Mesenchymal stem cell (in vitro differentiated cells and primary cell): Measurements from ENCODE around the gene TAGLN.

ENCODE experiments used
- DNase-seq: peaks from one replicate; pipeline ENCODE4 v3.0.0-alpha.2; 2013
- H2AFZ ChIP-seq: one replicate; pipeline ENCODE4 v1.6.1; 2013; ENCODE audit warnings: low read depth, mild to moderate bottlenecking, control low read depth, inconsistent platforms, low read length, moderate library complexity
- H2AK5ac ChIP-seq: 2 replicates; pipeline ENCODE4 v1.6.1; 2013; ENCODE audit warnings: low read length, moderate library complexity, mild to moderate bottlenecking, inconsistent platforms; ENCODE audit not compliant: severe bottlenecking
- H2BK120ac ChIP-seq: one replicate; pipeline ENCODE4 v1.6.1; 2013; ENCODE audit warnings: low read depth, mild to moderate bottlenecking, inconsistent platforms, low read length, moderate library complexity
- H2BK12ac ChIP-seq, 2 experiments: one replicate each; pipeline ENCODE4 v1.6.1; 2013; ENCODE audit warnings: inconsistent platforms in 2 of 2, low read length in 2 of 2, mild to moderate bottlenecking in 2 of 2, moderate library complexity in 2 of 2, control low read depth in 1 of 2
- H2BK15ac ChIP-seq: one replicate; pipeline ENCODE4 v1.6.1; 2013; ENCODE audit warnings: mild to moderate bottlenecking, low read depth, inconsistent platforms; ENCODE audit not compliant: poor library complexity, severe bottlenecking
- H2BK5ac ChIP-seq: 2 replicates; pipeline ENCODE4 v1.6.1; 2013; ENCODE audit warnings: low read depth, mild to moderate bottlenecking, low read length, control low read depth, inconsistent platforms; ENCODE audit not compliant: poor library complexity, severe bottlenecking
- H3K14ac ChIP-seq, 2 experiments: one replicate each; pipeline ENCODE4 v1.6.1; 2013; ENCODE audit warnings: inconsistent platforms in 2 of 2, low read length in 2 of 2, control low read depth in 1 of 2, mild to moderate bottlenecking in 1 of 2, moderate library complexity in 1 of 2
- H3K18ac ChIP-seq, 2 experiments: one replicate each; pipeline ENCODE4 v1.6.1; 2013; ENCODE audit warnings: inconsistent platforms in 2 of 2, low read length in 2 of 2, control low read depth in 1 of 2, low read depth in 1 of 2, mild to moderate bottlenecking in 1 of 2
- H3K23ac ChIP-seq, 2 experiments: one replicate each; pipeline ENCODE4 v1.6.1; 2013; ENCODE audit warnings: inconsistent platforms in 2 of 2, low read length in 2 of 2, mild to moderate bottlenecking in 2 of 2, moderate library complexity in 2 of 2, control low read depth in 1 of 2
- H3K27ac ChIP-seq: 2 replicates; pipeline ENCODE4 v1.5.1; 2013; ENCODE audit warnings: mild to moderate bottlenecking, moderate library complexity, low read length, control low read depth, inconsistent platforms; ENCODE audit not compliant: poor library complexity, severe bottlenecking
- H3K27me3 ChIP-seq, 2 experiments: 2 replicates each; pipeline versions ENCODE4 v1.6.1 to v1.7.0; 2013; ENCODE audit warnings: low read length in 2 of 2, mild to moderate bottlenecking in 2 of 2, moderate library complexity in 2 of 2, control low read depth in 1 of 2, inconsistent platforms in 1 of 2; ENCODE audit not compliant: control insufficient read depth in 1 of 2, insufficient read depth in 1 of 2
- H3K36me3 ChIP-seq, 2 experiments: 2 replicates each; pipeline versions ENCODE4 v1.6.1 to v1.7.0; 2013; ENCODE audit warnings: low read length in 2 of 2, control low read depth in 1 of 2, inconsistent platforms in 1 of 2, low read depth in 1 of 2, mild to moderate bottlenecking in 1 of 2; ENCODE audit not compliant: insufficient read depth in 2 of 2, control insufficient read depth in 1 of 2
- H3K4ac ChIP-seq, 2 experiments: one replicate each; pipeline ENCODE4 v1.6.1; 2013; ENCODE audit warnings: inconsistent platforms in 2 of 2, low read length in 2 of 2, mild to moderate bottlenecking in 2 of 2, moderate library complexity in 2 of 2, control low read depth in 1 of 2, low read depth in 1 of 2
- H3K4me1 ChIP-seq: 2 replicates; pipeline ENCODE4 v1.6.1; 2013; ENCODE audit warnings: low read depth, low read length, control low read depth; ENCODE audit not compliant: control insufficient read depth, insufficient read depth
- H3K4me2 ChIP-seq: 2 replicates; pipeline ENCODE4 v1.6.1; 2013; ENCODE audit warnings: low read length, mild to moderate bottlenecking, inconsistent platforms; ENCODE audit not compliant: poor library complexity, severe bottlenecking
- H3K4me3 ChIP-seq, 2 experiments: 2 replicates each; pipeline versions ENCODE4 v1.5.1 to v1.7.0; 2013; ENCODE audit warnings: low read length in 2 of 2, mild to moderate bottlenecking in 2 of 2, control low read depth in 1 of 2, low read depth in 1 of 2; ENCODE audit not compliant: insufficient read depth in 1 of 2
- H3K79me1 ChIP-seq: replicated peaks from 2 replicates; pipeline ENCODE4 v1.6.1; 2013; ENCODE audit warnings: mild to moderate bottlenecking, control low read depth, low read length, inconsistent platforms; ENCODE audit not compliant: poor library complexity, severe bottlenecking
- H3K9ac ChIP-seq: 2 replicates; pipeline ENCODE4 v1.7.0; 2013; ENCODE audit warnings: mild to moderate bottlenecking, low read length, moderate library complexity
- H3K9me3 ChIP-seq: 2 replicates; pipeline ENCODE4 v1.7.0; 2013; ENCODE audit warnings: mild to moderate bottlenecking, low read length; ENCODE audit not compliant: control insufficient read depth
- H4K8ac ChIP-seq: one replicate; pipeline ENCODE4 v1.6.1; 2013; ENCODE audit warnings: inconsistent platforms, mild to moderate bottlenecking, low read length, moderate library complexity
- H4K91ac ChIP-seq: one replicate; pipeline ENCODE4 v1.6.1; 2013; ENCODE audit warnings: mild to moderate bottlenecking, low read length, inconsistent platforms
- WGBS: methylation state at CpG from one replicate; pipeline ENCODE4 v1.1.7; 2013; ENCODE audit warnings: mixed read lengths; 5-methylcytosine and 5-hydroxymethylcytosine counted together

TAGLN gene

DNA sequence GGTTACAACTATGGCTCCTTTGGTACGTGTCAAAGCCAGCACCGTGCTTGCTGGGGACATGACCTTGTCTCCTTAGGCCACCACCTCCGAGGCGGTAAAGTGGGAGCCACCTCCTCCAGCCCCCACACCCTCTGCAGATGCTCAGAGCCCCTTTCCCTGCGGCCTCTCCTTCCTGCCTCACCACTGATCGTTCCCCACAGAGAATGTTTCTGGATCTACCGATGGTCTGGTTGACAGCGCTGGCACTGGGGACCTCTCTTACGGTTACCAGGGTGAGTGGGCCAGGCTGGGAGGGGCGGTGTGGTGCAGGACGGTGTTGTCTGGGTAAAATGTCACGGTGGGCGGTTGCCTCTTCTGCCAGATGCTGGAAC, 11.8 kb upstream of the TAGLN start:
- Histone ChIP-seq H3K36me3 (peaks cover 76 to 80% of the 10 kb centered on the region in 2 experiments), H3K4me2 (no peak overlapping the region), H2BK12ac (no peak overlapping the region), H2BK5ac (no peak overlapping the region), H3K23ac (no peak overlapping the region), H4K91ac (no peak overlapping the region), H3K14ac (no peak overlapping the region), H2BK15ac (no peak overlapping the region), H2AK5ac (no peak overlapping the region), H3K27ac (no peak overlapping the region), H2BK120ac (no peak overlapping the region), H3K27me3 (no peaks in the 10 kb centered on the region), H3K4me3 (no peak overlapping the region), H2AFZ (no peak overlapping the region), H3K79me1 (no peaks in the 10 kb centered on the region), H3K9me3 (no peaks in the 10 kb centered on the region), H3K18ac (no peak overlapping the region), H3K4ac (no peak overlapping the region), H4K8ac (no peak overlapping the region), H3K9ac (no peak overlapping the region), H3K4me1 (no peaks in the 10 kb centered on the region)
- 97% methylated on average over 13 of the region's 13 CpGs for WGBS
- DNase-seq = no peak

DNA sequence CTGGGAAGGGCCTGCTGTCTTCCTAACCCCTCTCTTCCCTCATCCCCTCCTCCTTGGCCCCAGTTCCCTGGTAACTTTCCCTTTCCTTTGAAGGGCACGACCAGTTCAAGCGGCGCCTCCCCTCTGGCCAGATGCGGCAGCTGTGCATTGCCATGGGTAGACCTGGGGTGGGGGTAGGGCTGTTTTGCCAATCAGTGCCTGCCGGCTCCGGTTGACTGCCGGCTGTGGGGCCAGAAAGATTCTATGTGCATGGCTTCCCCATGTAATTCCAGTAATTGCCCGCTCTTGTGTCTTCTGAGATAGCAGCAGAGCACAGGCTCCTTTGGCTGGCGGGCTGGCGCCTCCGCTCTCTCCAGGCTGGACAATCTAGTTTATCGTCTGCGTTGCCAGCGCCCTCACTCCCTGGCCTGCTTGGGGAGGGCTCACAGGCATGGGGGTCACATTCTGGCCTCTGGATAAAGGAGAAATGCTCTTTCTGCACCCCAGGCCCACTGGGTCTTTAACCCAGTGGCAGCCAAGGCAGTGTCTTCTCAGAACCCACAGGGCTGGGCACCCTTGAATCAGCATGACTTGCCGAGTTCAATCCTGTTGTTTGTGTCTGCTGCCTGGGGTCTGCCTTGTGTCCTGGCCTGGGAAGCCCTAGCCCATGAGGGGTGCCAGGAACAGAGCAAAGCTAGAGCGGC, 11.2 kb upstream of the TAGLN start:
- 97% methylated on average over 16 of the region's 16 CpGs for WGBS
- H3K14ac ChIP-seq = no peak overlapping the region
- H3K4ac ChIP-seq = no peak overlapping the region
- no peak overlapping the region for H2AFZ ChIP-seq
- H3K27ac ChIP-seq = no peak overlapping the region
- H3K36me3 ChIP-seq = peaks cover 77 to 80% of the 10 kb centered on the region in 2 experiments
- H3K4me3 ChIP-seq = no peak overlapping the region
- no peak overlapping the region for H2AK5ac ChIP-seq
- H2BK120ac ChIP-seq = no peak overlapping the region
- no peak overlapping the region for H3K23ac ChIP-seq
- no peak for DNase-seq
- no peaks in the 10 kb centered on the region for H3K27me3 ChIP-seq
- H3K4me2 ChIP-seq = no peak overlapping the region
- no peak overlapping the region for H2BK5ac ChIP-seq
- H3K9me3 ChIP-seq = no peaks in the 10 kb centered on the region
- no peak overlapping the region for H3K18ac ChIP-seq
- H3K4me1 ChIP-seq = no peaks in the 10 kb centered on the region
- H3K9ac ChIP-seq = no peak overlapping the region
- no peak overlapping the region for H2BK12ac ChIP-seq
- H4K8ac ChIP-seq = no peak overlapping the region
- H2BK15ac ChIP-seq = no peak overlapping the region
- no peak overlapping the region for H4K91ac ChIP-seq
- no peaks in the 10 kb centered on the region for H3K79me1 ChIP-seq

DNA sequence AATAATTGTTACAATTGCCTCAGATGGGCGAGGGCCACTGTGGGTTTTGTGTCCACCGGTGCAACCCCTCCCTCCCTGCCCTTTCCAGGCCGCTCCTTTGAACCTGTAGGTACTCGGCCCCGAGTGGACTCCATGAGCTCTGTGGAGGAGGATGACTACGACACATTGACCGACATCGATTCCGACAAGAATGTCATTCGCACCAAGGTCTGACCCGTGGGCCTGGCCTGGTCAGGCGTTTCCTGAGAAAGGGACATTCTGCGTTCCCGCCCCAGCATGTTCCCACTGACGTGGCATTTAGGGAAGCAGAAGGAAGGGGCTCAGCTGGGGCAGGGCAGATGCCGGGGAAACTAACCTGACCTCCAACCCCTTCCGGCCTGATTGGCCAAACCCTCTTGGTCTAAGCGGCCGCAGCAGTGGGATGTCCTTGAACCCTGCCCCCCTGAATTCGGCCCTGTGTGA, 10.5 kb upstream of the TAGLN start:
- Histone ChIP-seq H2AK5ac (no peak overlapping the region), H3K79me1 (no peaks in the 10 kb centered on the region), H3K4me1 (no peaks in the 10 kb centered on the region), H2BK120ac (no peak overlapping the region), H3K4me3 (no peak overlapping the region), H2BK15ac (no peak overlapping the region), H2BK5ac (no peak overlapping the region), H3K27me3 (no peaks in the 10 kb centered on the region), H3K14ac (no peak overlapping the region), H3K18ac (no peak overlapping the region), H3K23ac (no peak overlapping the region), H3K9me3 (no peaks in the 10 kb centered on the region), H3K4me2 (no peak overlapping the region), H2BK12ac (no peak overlapping the region), H3K9ac (no peak overlapping the region), H4K91ac (no peak overlapping the region), H3K4ac (no peak overlapping the region), H4K8ac (no peak overlapping the region), H3K27ac (no peak overlapping the region), H2AFZ (no peak overlapping the region), H3K36me3 (peaks cover 81 to 82% of the 10 kb centered on the region in 2 experiments)
- 88% methylated on average over 20 of the region's 20 CpGs for WGBS
- no peak for DNase-seq

DNA sequence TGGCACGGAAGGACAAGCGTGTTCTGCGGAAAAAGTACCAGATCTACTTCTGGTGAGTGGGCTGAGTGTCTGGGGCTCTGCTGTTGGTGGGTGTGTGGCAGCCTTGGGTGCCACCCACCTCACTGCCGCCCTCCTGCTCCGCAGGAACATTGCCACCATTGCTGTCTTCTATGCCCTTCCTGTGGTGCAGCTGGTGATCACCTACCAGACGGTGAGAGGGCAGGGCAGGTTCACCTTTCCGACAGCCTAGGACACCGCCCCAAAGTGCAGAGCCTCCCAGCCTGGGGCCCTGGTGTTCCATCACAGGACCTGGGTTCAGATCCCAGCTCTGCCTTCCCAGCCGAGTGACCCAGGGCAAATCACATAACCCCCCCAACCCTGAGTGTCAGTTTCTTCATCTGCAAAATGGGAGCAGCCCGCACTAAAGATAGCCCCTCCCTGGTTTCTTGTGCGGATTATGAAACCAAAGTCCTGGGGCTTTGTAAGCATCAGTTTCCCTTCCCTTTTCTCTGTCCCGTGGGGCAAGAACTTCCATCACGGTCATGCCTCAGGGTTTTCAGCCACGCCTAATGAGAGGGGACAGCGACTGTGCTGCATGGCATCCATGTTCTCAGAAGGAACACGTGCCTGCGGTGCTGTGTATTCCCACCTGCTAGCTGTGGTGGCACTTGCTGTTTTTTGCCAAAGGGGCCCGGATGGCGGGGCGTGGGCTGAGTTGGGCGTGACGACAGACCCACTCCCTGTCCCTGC, 9.8 kb upstream of the TAGLN start:
- Histone ChIP-seq H4K91ac (peak overlapping the region; percentile 18), H2AFZ (no peak overlapping the region), H3K9me3 (no peaks in the 10 kb centered on the region), H2BK120ac (no peak overlapping the region), H3K27ac (no peak overlapping the region), H2BK12ac (no peak overlapping the region), H3K36me3 (peaks cover 78 to 82% of the 10 kb centered on the region in 2 experiments), H4K8ac (no peak overlapping the region), H3K4ac (no peak overlapping the region), H3K27me3 (no peaks in the 10 kb centered on the region), H2AK5ac (no peak overlapping the region), H3K14ac (no peak overlapping the region), H3K4me3 (no peak overlapping the region), H3K23ac (no peak overlapping the region), H3K9ac (no peak overlapping the region), H3K4me2 (no peak overlapping the region), H3K18ac (no peak overlapping the region), H2BK15ac (no peak overlapping the region), H2BK5ac (no peak overlapping the region), H3K4me1 (no peaks in the 10 kb centered on the region), H3K79me1 (no peaks in the 10 kb centered on the region)
- WGBS = 97% methylated on average over 22 of the region's 22 CpGs
- no peak for DNase-seq
